Measurements from ENCODE around the gene CARD8. TPM values are rescaled to one million over a fixed set of nuclear protein-coding genes. Genes with fewer than 3 reads are reported as not detected.
"Not testable (repeated sequence)": the region's sequence is repeated elsewhere in the genome, so short reads cannot be mapped to it uniquely, and the experiment has no call there.

CARD8 gene
- total RNA-seq, 2 donors from 2014 or later = 166 to 201 TPM

GRCh38 chr19:48221628-48222027, 34.1 kb downstream of the CARD8 start:
- peaks cover 5 to 17% of the 10 kb centered on the region in 2 donors for H3K36me3 Mint-ChIP-seq (ENCODE audit: insufficient read depth in 2 of 2)
- no peaks in the 10 kb centered on the region for H3K27me3 Mint-ChIP-seq (ENCODE audit: low read depth)
- ATAC-seq (replicated peaks in 1 of 2) = no peak
- no peak for DNase-seq
- no peaks in the 10 kb centered on the region for H3K9me3 Mint-ChIP-seq
- H3K4me1 Mint-ChIP-seq (ENCODE audit: low read depth) = no peaks in the 10 kb centered on the region
- peak overlapping the region; percentile 56 for H3K27ac Mint-ChIP-seq
- H3K4me3 Mint-ChIP-seq = no peak overlapping the region

DNA sequence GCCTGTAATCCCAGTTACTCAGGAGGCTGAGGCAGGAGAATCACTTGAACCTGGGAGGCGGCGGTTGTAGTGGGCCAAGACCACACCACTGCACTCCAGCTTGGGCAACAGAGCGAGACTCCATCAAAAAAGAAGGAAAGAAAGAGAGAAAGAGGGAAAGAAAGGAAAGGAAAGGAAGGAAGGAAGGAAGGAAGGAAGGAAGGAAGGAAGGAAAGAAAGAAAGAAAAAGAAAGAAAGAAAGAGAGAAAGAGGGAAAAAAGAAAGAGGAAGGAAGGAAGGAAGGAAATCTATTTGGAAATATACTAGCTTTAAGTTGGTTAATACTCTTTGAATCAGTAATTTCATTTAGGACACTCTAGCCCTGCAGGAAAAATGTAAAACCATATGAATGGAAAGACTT, 34.9 kb downstream of the CARD8 start:
- H3K36me3 Mint-ChIP-seq (ENCODE audit: insufficient read depth in 2 of 2) = peaks cover 4 to 18% of the 10 kb centered on the region in 2 donors
- not testable (repeated sequence) for H3K4me3 Mint-ChIP-seq; H3K9me3 Mint-ChIP-seq; H3K27me3 Mint-ChIP-seq (ENCODE audit: low read depth); DNase-seq; ATAC-seq (replicated peaks in 1 of 2); H3K4me1 Mint-ChIP-seq (ENCODE audit: low read depth); H3K27ac Mint-ChIP-seq

GRCh38 chr19:48218997-48219396, 36.7 kb downstream of the CARD8 start:
- DNase-seq (no peak), ATAC-seq (replicated peaks in 1 of 2) (no peak)
- H3K27ac Mint-ChIP-seq = no peak overlapping the region
- H3K4me3 Mint-ChIP-seq = no peak overlapping the region
- peaks cover 4% of the 10 kb centered on the region for H3K4me1 Mint-ChIP-seq (ENCODE audit: low read depth)
- peaks cover 9 to 14% of the 10 kb centered on the region in 2 donors for H3K36me3 Mint-ChIP-seq (ENCODE audit: insufficient read depth in 2 of 2)
- no peaks in the 10 kb centered on the region for H3K27me3 Mint-ChIP-seq (ENCODE audit: low read depth)
- no peaks in the 10 kb centered on the region for H3K9me3 Mint-ChIP-seq

DNA sequence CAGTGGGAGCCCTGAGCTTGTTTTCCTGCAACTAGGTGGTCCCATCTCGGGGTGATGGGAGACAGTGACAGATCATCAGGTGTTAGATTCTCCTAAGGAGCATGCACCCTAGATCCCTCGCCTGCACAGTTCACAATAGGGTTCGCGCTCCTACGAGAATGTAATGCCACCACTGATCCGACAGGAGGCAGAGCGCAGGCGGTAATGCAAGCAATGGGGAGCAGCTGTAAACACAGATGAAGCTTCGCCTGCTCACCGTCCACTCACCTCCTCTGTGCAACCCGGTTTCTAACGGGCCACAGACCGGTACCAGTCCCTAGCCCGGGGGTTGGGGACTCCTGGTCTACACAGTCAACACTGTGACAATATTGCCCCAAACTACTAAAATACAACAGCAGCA, 38.8 kb downstream of the CARD8 start:
- Mint-ChIP-seq H3K27me3 (ENCODE audit: low read depth) (no peaks in the 10 kb centered on the region), H3K36me3 (ENCODE audit: insufficient read depth in 2 of 2) (peaks cover 11 to 18% of the 10 kb centered on the region in 2 donors), H3K4me1 (ENCODE audit: low read depth) (peaks cover 4% of the 10 kb centered on the region), H3K27ac (no peak overlapping the region), H3K4me3 (no peak overlapping the region), H3K9me3 (no peaks in the 10 kb centered on the region)
- no peak for DNase-seq
- ATAC-seq (replicated peaks in 1 of 2) = no peak

GRCh38 chr19:48213959-48214358, 41.8 kb downstream of the CARD8 start:
- Mint-ChIP-seq H3K27me3 (ENCODE audit: low read depth) (no peaks in the 10 kb centered on the region), H3K27ac (no peak overlapping the region), H3K4me3 (no peak overlapping the region), H3K9me3 (no peaks in the 10 kb centered on the region), H3K4me1 (ENCODE audit: low read depth) (peaks cover 4% of the 10 kb centered on the region), H3K36me3 (ENCODE audit: insufficient read depth in 2 of 2) (peaks cover 9 to 28% of the 10 kb centered on the region in 2 donors)
- ATAC-seq (replicated peaks in 1 of 2) (no peak), DNase-seq (no peak)

DNA sequence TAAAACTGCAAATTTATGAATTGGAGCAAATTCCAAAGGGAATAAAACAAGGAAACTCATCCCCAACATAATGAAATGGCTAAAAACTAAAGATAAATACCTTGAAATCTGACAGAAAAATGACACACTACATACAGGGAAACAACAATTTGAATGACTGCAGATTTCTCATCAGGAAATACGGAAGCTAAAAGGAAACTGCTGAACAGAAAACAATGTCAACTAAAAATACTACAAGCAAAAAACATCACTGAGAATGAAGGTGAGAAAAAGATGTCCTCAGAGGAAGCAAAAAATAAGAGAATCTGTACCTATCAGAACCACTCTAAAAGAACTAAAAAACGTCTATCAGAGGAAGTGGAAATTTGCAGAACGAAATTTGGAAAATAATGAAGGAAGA, 45.7 kb downstream of the CARD8 start:
- Mint-ChIP-seq H3K4me1 (ENCODE audit: low read depth) (no peaks in the 10 kb centered on the region), H3K27me3 (ENCODE audit: low read depth) (no peaks in the 10 kb centered on the region), H3K27ac (peak overlapping the region; percentile 10), H3K36me3 (ENCODE audit: insufficient read depth in 2 of 2) (peaks cover 8 to 26% of the 10 kb centered on the region in 2 donors), H3K9me3 (peaks cover 0 to 1% of the 10 kb centered on the region in 2 donors), H3K4me3 (no peak overlapping the region)
- ATAC-seq (replicated peaks in 1 of 2) (no peak), DNase-seq (no peak)

DNA sequence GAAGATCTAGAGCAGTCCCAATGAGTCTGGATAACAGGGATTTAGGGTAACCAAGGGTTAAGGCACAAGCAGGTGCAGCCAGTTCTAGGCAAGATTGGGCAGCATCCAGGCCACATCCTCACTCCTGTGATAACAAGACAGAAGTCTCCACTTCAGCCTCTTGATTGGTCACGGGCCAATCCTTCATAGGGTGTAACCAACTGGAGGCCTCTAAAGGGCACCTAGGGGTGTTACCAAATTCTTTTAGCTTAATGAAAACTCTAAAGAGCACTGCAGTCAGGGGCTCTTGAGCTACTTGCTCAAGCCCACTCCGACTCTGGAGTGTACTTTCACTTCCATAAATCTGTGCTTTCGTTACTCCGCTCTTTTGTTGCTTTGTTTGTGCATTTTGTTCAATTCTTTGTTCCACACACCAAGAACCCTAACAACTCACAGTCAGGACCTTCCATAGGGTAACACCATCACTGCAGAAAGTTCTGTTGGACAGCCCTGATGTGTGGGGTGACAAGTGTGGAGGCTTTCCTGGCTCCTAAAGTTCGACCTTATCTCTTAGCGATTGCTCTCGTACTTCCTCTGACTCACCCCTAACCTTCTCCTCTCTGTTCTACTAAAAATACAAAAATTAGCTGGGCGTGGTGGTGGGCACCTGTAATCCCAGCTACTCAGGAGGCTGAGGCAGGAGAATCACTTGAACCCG, 49.2 kb downstream of the CARD8 start:
- ATAC-seq (replicated peaks in 1 of 2) (no peak), DNase-seq (no peak)
- no peaks in the 10 kb centered on the region for H3K27me3 Mint-ChIP-seq (ENCODE audit: low read depth)
- peaks cover 5 to 17% of the 10 kb centered on the region in 2 donors for H3K36me3 Mint-ChIP-seq (ENCODE audit: insufficient read depth in 2 of 2)
- H3K9me3 Mint-ChIP-seq = peaks cover 0 to 1% of the 10 kb centered on the region in 2 donors
- H3K4me3 Mint-ChIP-seq = peak overlapping the region; percentile 34 to 55
- H3K27ac Mint-ChIP-seq = peak overlapping the region; percentile 2
- no peaks in the 10 kb centered on the region for H3K4me1 Mint-ChIP-seq (ENCODE audit: low read depth)

DNA sequence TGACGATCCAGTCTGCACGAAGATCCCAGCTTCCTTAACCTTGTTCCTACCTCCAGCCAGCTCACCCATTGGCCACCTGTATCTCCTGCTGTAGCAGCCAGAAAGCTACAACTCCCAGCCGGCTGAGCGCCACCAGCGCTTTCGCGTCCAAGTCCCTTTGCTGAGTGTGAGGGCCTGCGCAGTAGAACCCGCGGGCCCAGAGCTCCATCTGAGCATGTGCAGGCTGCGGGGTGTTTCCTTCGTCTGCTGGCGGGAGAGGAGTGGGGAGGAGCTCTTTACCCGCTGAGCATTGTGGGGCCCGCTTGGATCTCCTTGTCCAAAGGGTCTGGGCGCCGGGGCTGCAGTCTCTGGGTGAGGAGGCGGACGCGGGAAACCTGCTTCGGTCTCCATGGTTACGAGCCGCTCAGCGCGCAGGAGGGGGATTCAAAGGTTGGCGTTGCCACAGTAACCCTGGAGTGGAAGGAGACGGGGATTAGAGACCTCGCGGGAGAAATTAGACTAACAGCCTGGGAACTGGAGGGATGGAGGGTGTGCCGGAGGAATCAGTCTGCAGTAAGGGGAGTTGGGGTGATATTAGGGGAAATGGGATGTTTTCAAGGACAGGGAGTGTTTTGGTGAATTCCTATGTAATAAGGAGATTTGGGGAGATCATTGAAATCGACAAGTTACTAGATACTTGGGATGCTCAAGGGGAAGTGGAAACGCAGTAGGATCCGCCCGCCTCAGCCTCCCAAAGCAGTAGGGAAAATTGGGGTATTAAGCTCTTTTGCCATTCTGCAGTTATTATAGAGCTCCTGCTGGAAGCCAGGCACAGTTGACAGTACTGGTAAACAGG, 51.7 kb downstream of the CARD8 start:
- H3K27ac Mint-ChIP-seq = no peak overlapping the region

GRCh38 chr19:48203222-48203793, 52.4 kb downstream of the CARD8 start:
- peaks cover 0 to 1% of the 10 kb centered on the region in 2 donors for H3K9me3 Mint-ChIP-seq
- ATAC-seq (replicated peaks in 1 of 2) (no peak), DNase-seq (peak; percentile 14 to 20)
- no peak overlapping the region for H3K27ac Mint-ChIP-seq
- H3K4me3 Mint-ChIP-seq = no peak overlapping the region
- H3K4me1 Mint-ChIP-seq (ENCODE audit: low read depth) = peaks cover 9% of the 10 kb centered on the region
- H3K27me3 Mint-ChIP-seq (ENCODE audit: low read depth) = no peaks in the 10 kb centered on the region
- peaks cover 5 to 6% of the 10 kb centered on the region in 2 donors for H3K36me3 Mint-ChIP-seq (ENCODE audit: insufficient read depth in 2 of 2)

More for the DNA sequence above, 51.7 kb downstream of the CARD8 start:
- H3K9me3 Mint-ChIP-seq = peaks cover 0 to 1% of the 10 kb centered on the region in 2 donors
- no peaks in the 10 kb centered on the region for H3K27me3 Mint-ChIP-seq (ENCODE audit: low read depth)
- ATAC-seq (replicated peaks in 1 of 2) (peak; percentile 100), DNase-seq (peak; percentile 93 to 94)
- peaks cover 5 to 7% of the 10 kb centered on the region in 2 donors for H3K36me3 Mint-ChIP-seq (ENCODE audit: insufficient read depth in 2 of 2)
- peaks cover 9% of the 10 kb centered on the region for H3K4me1 Mint-ChIP-seq (ENCODE audit: low read depth)
- no peak overlapping the region for H3K4me3 Mint-ChIP-seq

GRCh38 chr19:48196933-48197665, 58.6 kb downstream of the CARD8 start:
- Mint-ChIP-seq H3K27me3 (ENCODE audit: low read depth) (no peaks in the 10 kb centered on the region), H3K36me3 (ENCODE audit: insufficient read depth in 2 of 2) (no peaks in the 10 kb centered on the region), H3K4me1 (ENCODE audit: low read depth) (peaks cover 26% of the 10 kb centered on the region), H3K9me3 (no peaks in the 10 kb centered on the region), H3K27ac (no peak overlapping the region), H3K4me3 (no peak overlapping the region)
- DNase-seq (no peak), ATAC-seq (replicated peaks in 1 of 2) (no peak)

DNA sequence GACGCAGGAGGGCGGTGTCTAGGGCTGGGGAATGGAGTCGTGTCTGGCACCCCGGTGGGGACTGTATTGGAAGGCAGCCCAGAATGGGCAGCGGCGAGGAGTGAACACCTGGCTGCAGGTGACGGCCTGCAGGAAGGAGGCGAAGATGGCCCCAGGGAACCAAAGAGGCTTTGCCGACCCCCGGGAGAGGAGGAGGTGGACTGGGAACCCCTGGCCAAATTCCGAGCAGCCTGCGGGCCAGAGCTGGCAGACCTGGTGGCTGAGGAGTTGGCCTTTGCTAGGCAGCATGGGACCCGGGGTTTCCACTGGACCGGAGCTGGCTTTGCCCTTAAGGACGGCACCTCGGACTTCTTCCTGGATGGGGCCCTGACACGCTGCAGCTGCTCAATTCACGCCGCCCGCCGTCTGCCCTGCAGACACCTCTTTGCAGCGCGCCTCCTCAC, 59.4 kb downstream of the CARD8 start:
- Mint-ChIP-seq H3K36me3 (ENCODE audit: insufficient read depth in 2 of 2) (no peaks in the 10 kb centered on the region), H3K27me3 (ENCODE audit: low read depth) (no peaks in the 10 kb centered on the region), H3K4me3 (no peak overlapping the region), H3K27ac (no peak overlapping the region), H3K4me1 (ENCODE audit: low read depth) (peaks cover 26% of the 10 kb centered on the region), H3K9me3 (no peaks in the 10 kb centered on the region)
- ATAC-seq (replicated peaks in 1 of 2) = no peak
- DNase-seq = no peak

DNA sequence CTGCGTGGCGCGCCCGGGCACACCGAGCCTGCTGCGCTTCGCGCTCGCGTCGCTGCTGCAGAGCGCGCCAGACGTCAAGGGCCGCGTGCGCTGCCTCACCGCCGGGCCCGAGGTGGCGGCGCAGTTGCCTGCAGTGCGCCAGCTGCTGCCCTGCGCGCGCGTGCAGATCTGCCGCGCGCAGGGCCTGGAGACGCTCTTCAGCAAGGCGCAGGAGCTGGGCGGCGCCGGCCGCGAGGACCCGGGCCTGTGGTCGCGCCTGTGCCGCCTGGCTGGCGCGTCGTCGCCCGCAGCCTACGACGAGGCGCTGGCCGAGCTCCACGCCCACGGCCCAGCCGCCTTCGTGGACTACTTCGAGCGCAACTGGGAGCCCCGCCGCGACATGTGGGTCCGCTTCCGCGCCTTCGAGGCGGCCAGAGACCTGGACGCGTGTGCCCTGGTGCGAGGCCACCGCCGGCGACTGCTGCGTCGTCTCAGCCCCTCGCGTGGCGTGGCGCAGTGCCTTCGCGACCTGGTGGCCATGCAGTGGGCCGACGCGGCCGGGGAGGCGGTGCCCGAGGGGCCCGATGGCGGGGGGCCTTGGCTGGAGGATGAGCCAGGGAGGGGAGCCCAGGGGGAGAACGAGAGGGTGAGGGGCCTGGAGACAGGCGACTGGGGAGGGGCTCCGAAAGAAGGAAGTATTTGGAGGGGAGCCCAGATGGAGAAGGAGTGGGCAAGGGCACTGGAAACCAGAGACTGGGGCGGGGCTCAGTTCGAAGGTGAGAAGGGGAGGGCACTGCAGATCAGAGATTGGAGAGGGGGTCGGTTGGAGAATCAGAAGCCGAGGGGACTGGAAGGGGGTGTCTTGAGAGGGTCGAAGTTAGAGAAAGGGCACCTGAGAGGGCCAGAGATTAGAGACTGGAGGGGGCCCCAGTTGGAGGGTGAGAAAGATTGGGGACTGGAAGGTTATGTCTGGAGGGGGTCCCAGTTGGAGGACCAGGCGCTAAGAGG, 60.6 kb downstream of the CARD8 start:
- peaks cover 0 to 4% of the 10 kb centered on the region in 2 donors for H3K36me3 Mint-ChIP-seq (ENCODE audit: insufficient read depth in 2 of 2)
- DNase-seq = no peak
- no peak overlapping the region for H3K4me3 Mint-ChIP-seq
- no peak overlapping the region for H3K27ac Mint-ChIP-seq
- no peak for ATAC-seq (replicated peaks in 1 of 2)
- H3K4me1 Mint-ChIP-seq (ENCODE audit: low read depth) = peaks cover 28% of the 10 kb centered on the region
- no peaks in the 10 kb centered on the region for H3K27me3 Mint-ChIP-seq (ENCODE audit: low read depth)
- no peaks in the 10 kb centered on the region for H3K9me3 Mint-ChIP-seq
